K562 (cell line): ENCODE measurements around the gene DHTKD1. TPM values are rescaled to one million over a fixed set of nuclear protein-coding genes. Genes with fewer than 3 reads are reported as not detected.

Experiments used
- ATF2 ChIP-seq: sonication (generic); formaldehyde crosslinking; IDR thresholded peaks from 2 replicates; pipeline ENCODE4 v1.8.1; 2022; ENCODE audit warnings: missing genetic modification reagents
- CBFA2T3 ChIP-seq: fragments of 450-650 bp; IDR thresholded peaks from 2 replicates; pipeline ENCODE4 v1.6.1; 2017
- FUS ChIP-seq: fragments of 200-400 bp; formaldehyde crosslinking; optimal IDR thresholded peaks from 2 replicates; pipeline ENCODE3; 2017; ENCODE audit warnings: low read depth, low read length
- KHSRP ChIP-seq: fragments of 450-650 bp; IDR thresholded peaks from 2 replicates; pipeline ENCODE4 v1.6.1; 2017
- LARP7 ChIP-seq: fragments of 450-650 bp; IDR thresholded peaks from 2 replicates; pipeline ENCODE4 v1.6.1; 2016
- MXD1 ChIP-seq: fragments of 250-450 bp; sonication (Bioruptor Pico); IDR thresholded peaks from 2 replicates; pipeline ENCODE4 v1.8.0; 2021; ENCODE audit warnings: borderline replicate concordance, mild to moderate bottlenecking, moderate library complexity; ENCODE audit not compliant: poor library complexity, severe bottlenecking
- NEUROD1 ChIP-seq: fragments of 150-350 bp; IDR thresholded peaks from 2 replicates; pipeline ENCODE4 v1.6.1; 2014; ENCODE audit warnings: borderline replicate concordance, low read length, low read depth; ENCODE audit not compliant: partially characterized antibody
- NFE2 ChIP-seq: IDR thresholded peaks from 2 replicates; pipeline ENCODE4 v1.6.1; 2014; ENCODE audit warnings: antibody characterized with exemption, low read depth
- RAD51 ChIP-seq: fragments of 450-650 bp; IDR thresholded peaks from 2 replicates; pipeline ENCODE4 v1.7.1; 2016; ENCODE audit warnings: low read depth, mild to moderate bottlenecking, borderline replicate concordance
- REST ChIP-seq, 2 experiments: fragments of 450-650 bp; formaldehyde crosslinking in 1 of 2; IDR thresholded peaks; 2 replicates each; pipeline versions ENCODE4 v1.4.0 to v1.6.1; 2014 to 2020; ENCODE audit warnings: mild to moderate bottlenecking in 2 of 2, borderline replicate concordance in 1 of 2, low read depth in 1 of 2
- SP2 ChIP-seq: IDR thresholded peaks from 2 replicates; pipeline ENCODE4 v1.6.1; 2011; ENCODE audit warnings: mild to moderate bottlenecking, low read depth, low read length, moderate library complexity; ENCODE audit not compliant: poor library complexity, severe bottlenecking; ENCODE audit errors: extremely low read depth
- SPI1 ChIP-seq: IDR thresholded peaks from 2 replicates; pipeline ENCODE4 v1.6.1; 2011; ENCODE audit warnings: low read depth, low read length, control low read depth, borderline replicate concordance
- THAP12 ChIP-seq: fragments of 250-450 bp; sonication (Bioruptor Pico); IDR thresholded peaks from 2 replicates; pipeline ENCODE4 v1.9.0; 2021; ENCODE audit warnings: mild to moderate bottlenecking, inconsistent platforms
- ZBTB7A ChIP-seq: IDR thresholded peaks from 2 replicates; pipeline ENCODE4 v1.6.1; 2011; ENCODE audit warnings: low read depth, mild to moderate bottlenecking, low read length, moderate library complexity, borderline replicate concordance; ENCODE audit not compliant: control insufficient read depth
- ZNF444 ChIP-seq: fragments of 250-450 bp; sonication (Bioruptor Pico); IDR thresholded peaks from 2 replicates; pipeline ENCODE4 v1.4.0; 2020; ENCODE audit warnings: mild to moderate bottlenecking, moderate library complexity
- polyA plus RNA-seq, 8 experiments: library from polyadenylated mRNA; depleted of rRNA in 4 of 8; stranded (reverse) in 5 of 8; unstranded in 3 of 8; fragments of >200 nt; fragmentation: Nextera tagmentation in 2 of 8; fragmentation: Illumina TruSeq in 1 of 8; extraction: Ambion mirVana in 2 of 8; extraction: Trizol in 1 of 8; gene quantifications; 2 replicates each; pipeline versions ENCODE4 v1.2.1 to v1.2.3, GENCODE V29; 2011 to 2014; ENCODE audit warnings: inconsistent platforms in 1 of 8, missing spikeins in 1 of 8
- total RNA-seq, 7 experiments: library from RNA; depleted of rRNA in 6 of 7; stranded (reverse); fragments of >200 nt in 6 of 7; fragmentation: Illumina TruSeq in 2 of 7; extraction: Trizol in 2 of 7; gene quantifications; 2 replicates each; pipeline versions ENCODE4 v1.2.1 to v1.2.3, GENCODE V29; 2011 to 2021; ENCODE audit warnings: low replicate concordance in 1 of 7

DHTKD1 gene
- total and polyA plus RNA-seq, 9 of the 15 experiments (the other 6 are each of a cell fraction or from before 2014, with no cell fraction given): 3.1 to 19.7 (median 6.8) TPM

GRCh38 chr10:12042797-12043651 is 25.7 kb upstream of the DHTKD1 start, which contains the start of gene UPF2 (continued):
- TF ChIP-seq SPI1 (peak; percentile 90), THAP12 (CRISPR knock-in tag) (no peak), NFE2 (peak; percentile 99), CBFA2T3 (no peak), ZNF444 (CRISPR knock-in tag) (no peak), RAD51 (peak; percentile 93), LARP7 (no peak), KHSRP (no peak), NEUROD1 (peak; percentile 80), ATF2 (no peak), FUS (no peak), MXD1 (CRISPR knock-in tag) (no peak), ZBTB7A (no peak), REST (IDR thresholded peaks at IDR 0.05; ENCODE audit: borderline replicate concordance) (peak; percentile 39; the same call in 1 of the 2 replicates), REST (CRISPR knock-in tag; IDR thresholded peaks at IDR 0.05; ENCODE audit: low read depth) (no peak), SP2 (no peak)
